Measurements from ENCODE around the gene BPIFB4.

- TF ChIP-seq, protein P1, sequence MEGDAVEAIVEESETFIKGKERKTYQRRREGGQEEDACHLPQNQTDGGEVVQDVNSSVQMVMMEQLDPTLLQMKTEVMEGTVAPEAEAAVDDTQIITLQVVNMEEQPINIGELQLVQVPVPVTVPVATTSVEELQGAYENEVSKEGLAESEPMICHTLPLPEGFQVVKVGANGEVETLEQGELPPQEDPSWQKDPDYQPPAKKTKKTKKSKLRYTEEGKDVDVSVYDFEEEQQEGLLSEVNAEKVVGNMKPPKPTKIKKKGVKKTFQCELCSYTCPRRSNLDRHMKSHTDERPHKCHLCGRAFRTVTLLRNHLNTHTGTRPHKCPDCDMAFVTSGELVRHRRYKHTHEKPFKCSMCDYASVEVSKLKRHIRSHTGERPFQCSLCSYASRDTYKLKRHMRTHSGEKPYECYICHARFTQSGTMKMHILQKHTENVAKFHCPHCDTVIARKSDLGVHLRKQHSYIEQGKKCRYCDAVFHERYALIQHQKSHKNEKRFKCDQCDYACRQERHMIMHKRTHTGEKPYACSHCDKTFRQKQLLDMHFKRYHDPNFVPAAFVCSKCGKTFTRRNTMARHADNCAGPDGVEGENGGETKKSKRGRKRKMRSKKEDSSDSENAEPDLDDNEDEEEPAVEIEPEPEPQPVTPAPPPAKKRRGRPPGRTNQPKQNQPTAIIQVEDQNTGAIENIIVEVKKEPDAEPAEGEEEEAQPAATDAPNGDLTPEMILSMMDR (IDR thresholded peaks at IDR 0.05): no peak
- TF ChIP-seq POLR2AphosphoS5 (IDR thresholded peaks at IDR 0.05; ENCODE audit: low read depth, low read length) (no peak), SIN3A (IDR thresholded peaks at IDR 0.05; ENCODE audit: borderline replicate concordance, insufficient read depth, low read depth, low read length) (no peak)
- TF ChIP-seq, protein P2, sequence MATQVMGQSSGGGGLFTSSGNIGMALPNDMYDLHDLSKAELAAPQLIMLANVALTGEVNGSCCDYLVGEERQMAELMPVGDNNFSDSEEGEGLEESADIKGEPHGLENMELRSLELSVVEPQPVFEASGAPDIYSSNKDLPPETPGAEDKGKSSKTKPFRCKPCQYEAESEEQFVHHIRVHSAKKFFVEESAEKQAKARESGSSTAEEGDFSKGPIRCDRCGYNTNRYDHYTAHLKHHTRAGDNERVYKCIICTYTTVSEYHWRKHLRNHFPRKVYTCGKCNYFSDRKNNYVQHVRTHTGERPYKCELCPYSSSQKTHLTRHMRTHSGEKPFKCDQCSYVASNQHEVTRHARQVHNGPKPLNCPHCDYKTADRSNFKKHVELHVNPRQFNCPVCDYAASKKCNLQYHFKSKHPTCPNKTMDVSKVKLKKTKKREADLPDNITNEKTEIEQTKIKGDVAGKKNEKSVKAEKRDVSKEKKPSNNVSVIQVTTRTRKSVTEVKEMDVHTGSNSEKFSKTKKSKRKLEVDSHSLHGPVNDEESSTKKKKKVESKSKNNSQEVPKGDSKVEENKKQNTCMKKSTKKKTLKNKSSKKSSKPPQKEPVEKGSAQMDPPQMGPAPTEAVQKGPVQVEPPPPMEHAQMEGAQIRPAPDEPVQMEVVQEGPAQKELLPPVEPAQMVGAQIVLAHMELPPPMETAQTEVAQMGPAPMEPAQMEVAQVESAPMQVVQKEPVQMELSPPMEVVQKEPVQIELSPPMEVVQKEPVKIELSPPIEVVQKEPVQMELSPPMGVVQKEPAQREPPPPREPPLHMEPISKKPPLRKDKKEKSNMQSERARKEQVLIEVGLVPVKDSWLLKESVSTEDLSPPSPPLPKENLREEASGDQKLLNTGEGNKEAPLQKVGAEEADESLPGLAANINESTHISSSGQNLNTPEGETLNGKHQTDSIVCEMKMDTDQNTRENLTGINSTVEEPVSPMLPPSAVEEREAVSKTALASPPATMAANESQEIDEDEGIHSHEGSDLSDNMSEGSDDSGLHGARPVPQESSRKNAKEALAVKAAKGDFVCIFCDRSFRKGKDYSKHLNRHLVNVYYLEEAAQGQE (IDR thresholded peaks at IDR 0.05; ENCODE audit: insufficient read depth in 1 of 2, low read depth in 2 of 2, low read length in 1 of 2): no peak
Observed at GRCh38 chr20:33072813-33073212, 6.6 kb upstream of the BPIFB4 start.
